HG03520 (cell line): Measurements from ENCODE around the gene MYO10.

ENCODE experiments used
- ATAC-seq: cut with Tn5 transposase; IDR thresholded peaks from one replicate; pipeline ENCODE4 v1.9.1; 2021; ENCODE audit warnings: mild to moderate bottlenecking, moderate library complexity; ENCODE audit not compliant: unreplicated experiment

MYO10 gene

GRCh38 chr5:16826379-16827125, 109.5 kb downstream of the MYO10 start:
- ATAC-seq = no peak

- ATAC-seq = no peak
Measured at GRCh38 chr5:16819522-16820167, 116.4 kb downstream of the MYO10 start.

GRCh38 chr5:16815432-16815831, 120.7 kb downstream of the MYO10 start:
- ATAC-seq = no peak

- no peak for ATAC-seq
Measured at GRCh38 chr5:16812911-16813310, 123.2 kb downstream of the MYO10 start.

GRCh38 chr5:16812448-16812847, 123.6 kb downstream of the MYO10 start:
- no peak for ATAC-seq

GRCh38 chr5:16810208-16810854, 125.8 kb downstream of the MYO10 start:
- ATAC-seq = no peak

- no peak for ATAC-seq
Measured at GRCh38 chr5:16809395-16810207, 126.5 kb downstream of the MYO10 start.

GRCh38 chr5:16809010-16809394, 127.1 kb downstream of the MYO10 start:
- no peak for ATAC-seq

GRCh38 chr5:16808021-16808420, 128.1 kb downstream of the MYO10 start:
- ATAC-seq = no peak

- no peak for ATAC-seq
Measured at GRCh38 chr5:16807547-16807864, 128.6 kb downstream of the MYO10 start.

GRCh38 chr5:16806711-16807546, 129.2 kb downstream of the MYO10 start:
- ATAC-seq = no peak

- no peak for ATAC-seq
Measured at GRCh38 chr5:16805486-16805885, 130.6 kb downstream of the MYO10 start.

GRCh38 chr5:16803831-16804230, 132.3 kb downstream of the MYO10 start:
- no peak for ATAC-seq

- no peak for ATAC-seq
Measured at GRCh38 chr5:16800477-16800876, 135.6 kb downstream of the MYO10 start.

- no peak for ATAC-seq
Measured at GRCh38 chr5:16799796-16800195, 136.3 kb downstream of the MYO10 start.

GRCh38 chr5:16797951-16798350, 138.1 kb downstream of the MYO10 start:
- ATAC-seq = no peak

GRCh38 chr5:16794269-16794913, 141.7 kb downstream of the MYO10 start:
- no peak for ATAC-seq

- no peak for ATAC-seq
Measured at GRCh38 chr5:16792598-16793275, 143.4 kb downstream of the MYO10 start.

- no peak for ATAC-seq
Measured at GRCh38 chr5:16791904-16792597, 144.0 kb downstream of the MYO10 start.
